ENCODE data around the gene RARRES2. TPM values are rescaled to one million over a fixed set of nuclear protein-coding genes. Genes with fewer than 3 reads are reported as not detected.
"Not testable (repeated sequence)": the region's sequence is repeated elsewhere in the genome, so short reads cannot be mapped to it uniquely, and the experiment has no call there.

RARRES2 gene
- total RNA-seq, 2 experiments from 2014 or later = not detected

GRCh38 chr7:150314639-150315239, 26.7 kb downstream of the RARRES2 start:
- Histone ChIP-seq H3K36me3 (ENCODE audit: insufficient read depth, low read length) (no peaks in the 10 kb centered on the region), H3K4me3 (ENCODE audit: low read depth, low read length, poor library complexity, severe bottlenecking) (no peak overlapping the region), H3K4me2 (ENCODE audit: low read length) (no peak overlapping the region), H3K9me2 (ENCODE audit: insufficient read depth, low read length) (no peaks in the 10 kb centered on the region), H3K27ac (ENCODE audit: low read depth, low read length, poor library complexity, severe bottlenecking) (no peak overlapping the region), H2AFZ (ENCODE audit: low read length) (no peak overlapping the region), H3K9me3 (ENCODE audit: low read length) (no peaks in the 10 kb centered on the region), H3K4me1 (ENCODE audit: insufficient read depth, low read length, poor library complexity, severe bottlenecking) (no peaks in the 10 kb centered on the region), H3K79me2 (ENCODE audit: insufficient read depth, low read depth, low read length) (no peaks in the 10 kb centered on the region), H4K20me1 (ENCODE audit: insufficient read depth, low read length) (no peaks in the 10 kb centered on the region)
- POLR2A ChIA-PET = no interaction called here
- intact Hi-C loops (cut with micrococcal nuclease; ENCODE audit: unreplicated experiment) = no loop called here
- CTCF ChIA-PET (ENCODE audit: unreplicated experiment) = no interaction called here
- BruUV-seq (replicated peaks) = no TSS peak
- TF ChIP-seq EZH2phosphoT487 (IDR thresholded peaks at IDR 0.05; ENCODE audit: borderline replicate concordance, low read depth, low read length) (no peak), CTCF (conservative IDR thresholded peaks at IDR 0.05; ENCODE audit: low read length) (no peak)
- DNase-seq (ENCODE audit: low spot score) = no peak

GRCh38 chr7:150313870-150314269, 27.6 kb downstream of the RARRES2 start:
- H3K36me3 ChIP-seq (ENCODE audit: insufficient read depth, low read length) = no peaks in the 10 kb centered on the region
- no TSS peak for BruUV-seq (replicated peaks)
- H3K79me2 ChIP-seq (ENCODE audit: insufficient read depth, low read depth, low read length) = no peaks in the 10 kb centered on the region
- no peak overlapping the region for H3K27ac ChIP-seq (ENCODE audit: low read depth, low read length, poor library complexity, severe bottlenecking)
- H3K9me3 ChIP-seq (ENCODE audit: low read length) = no peaks in the 10 kb centered on the region
- no peaks in the 10 kb centered on the region for H3K9me2 ChIP-seq (ENCODE audit: insufficient read depth, low read length)
- DNase-seq (ENCODE audit: low spot score) = no peak
- TF ChIP-seq EZH2phosphoT487 (IDR thresholded peaks at IDR 0.05; ENCODE audit: borderline replicate concordance, low read depth, low read length) (no peak), CTCF (conservative IDR thresholded peaks at IDR 0.05; ENCODE audit: low read length) (no peak)
- H3K4me3 ChIP-seq (ENCODE audit: low read depth, low read length, poor library complexity, severe bottlenecking) = no peak overlapping the region
- no peaks in the 10 kb centered on the region for H4K20me1 ChIP-seq (ENCODE audit: insufficient read depth, low read length)
- no peak overlapping the region for H2AFZ ChIP-seq (ENCODE audit: low read length)
- no peak overlapping the region for H3K4me2 ChIP-seq (ENCODE audit: low read length)
- no peaks in the 10 kb centered on the region for H3K4me1 ChIP-seq (ENCODE audit: insufficient read depth, low read length, poor library complexity, severe bottlenecking)
- CTCF ChIA-PET (ENCODE audit: unreplicated experiment) = no interaction called here
- POLR2A ChIA-PET = no interaction called here
- intact Hi-C loops (cut with micrococcal nuclease; ENCODE audit: unreplicated experiment) = no loop called here

DNA sequence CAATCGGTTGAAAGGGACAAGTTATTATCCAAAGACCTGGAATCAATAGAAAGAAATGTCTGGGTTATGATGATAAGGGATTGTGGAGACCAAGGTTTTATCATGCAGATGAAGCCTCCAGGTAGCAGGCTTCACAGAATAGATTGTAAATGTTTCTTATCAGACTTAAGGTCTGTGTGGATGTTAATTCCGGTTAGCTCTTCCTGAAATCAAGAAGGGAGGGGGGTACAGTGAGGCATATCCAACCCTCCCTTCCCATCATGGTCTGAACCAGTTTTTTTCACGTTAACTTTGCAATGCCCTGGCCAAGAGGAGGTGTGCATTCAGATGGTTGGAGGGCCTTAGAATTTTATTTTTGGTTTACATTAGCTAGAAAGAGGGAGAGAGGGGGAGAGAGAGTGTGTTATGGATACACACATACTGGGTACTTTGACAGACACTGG, 28.0 kb downstream of the RARRES2 start:
- H3K27ac ChIP-seq (ENCODE audit: low read depth, low read length, poor library complexity, severe bottlenecking) = no peak overlapping the region
- H3K4me2 ChIP-seq (ENCODE audit: low read length) = no peak overlapping the region
- no peaks in the 10 kb centered on the region for H3K4me1 ChIP-seq (ENCODE audit: insufficient read depth, low read length, poor library complexity, severe bottlenecking)
- H3K4me3 ChIP-seq (ENCODE audit: low read depth, low read length, poor library complexity, severe bottlenecking) = no peak overlapping the region
- no peaks in the 10 kb centered on the region for H3K36me3 ChIP-seq (ENCODE audit: insufficient read depth, low read length)
- no TSS peak for BruUV-seq (replicated peaks)
- no peaks in the 10 kb centered on the region for H3K9me3 ChIP-seq (ENCODE audit: low read length)
- no peaks in the 10 kb centered on the region for H3K9me2 ChIP-seq (ENCODE audit: insufficient read depth, low read length)
- ChIA-PET POLR2A (no interaction called here), CTCF (ENCODE audit: unreplicated experiment) (no interaction called here)
- DNase-seq (ENCODE audit: low spot score) = no peak
- TF ChIP-seq EZH2phosphoT487 (IDR thresholded peaks at IDR 0.05; ENCODE audit: borderline replicate concordance, low read depth, low read length) (no peak), CTCF (conservative IDR thresholded peaks at IDR 0.05; ENCODE audit: low read length) (no peak)
- no peaks in the 10 kb centered on the region for H4K20me1 ChIP-seq (ENCODE audit: insufficient read depth, low read length)
- intact Hi-C loops (cut with micrococcal nuclease; ENCODE audit: unreplicated experiment) = no loop called here
- no peaks in the 10 kb centered on the region for H3K79me2 ChIP-seq (ENCODE audit: insufficient read depth, low read depth, low read length)
- H2AFZ ChIP-seq (ENCODE audit: low read length) = no peak overlapping the region

GRCh38 chr7:150312649-150313366, 28.6 kb downstream of the RARRES2 start:
- H3K9me2 ChIP-seq (ENCODE audit: insufficient read depth, low read length); H3K79me2 ChIP-seq (ENCODE audit: insufficient read depth, low read depth, low read length); BruUV-seq (replicated peaks); H2AFZ ChIP-seq (ENCODE audit: low read length); H3K9me3 ChIP-seq (ENCODE audit: low read length); H3K4me1 ChIP-seq (ENCODE audit: insufficient read depth, low read length, poor library complexity, severe bottlenecking); H3K4me2 ChIP-seq (ENCODE audit: low read length); H3K36me3 ChIP-seq (ENCODE audit: insufficient read depth, low read length); H4K20me1 ChIP-seq (ENCODE audit: insufficient read depth, low read length); H3K27ac ChIP-seq (ENCODE audit: low read depth, low read length, poor library complexity, severe bottlenecking); DNase-seq (ENCODE audit: low spot score); intact Hi-C loops (cut with micrococcal nuclease; ENCODE audit: unreplicated experiment); H3K4me3 ChIP-seq (ENCODE audit: low read depth, low read length, poor library complexity, severe bottlenecking); POLR2A ChIA-PET; CTCF ChIA-PET (ENCODE audit: unreplicated experiment): not testable (repeated sequence)

Measured in OCI-LY7 (cell line).